ENCODE measurements around the gene RHOBTB1. TPM values are rescaled to one million over a fixed set of nuclear protein-coding genes. Genes with fewer than 3 reads are reported as not detected.

RHOBTB1 gene
- total and polyA plus RNA-seq, 3 donors from 2014 or later: 38.1 to 47.1 (median 44.7) TPM

- intact Hi-C loops (cut with DNase I; ENCODE audit: low total_unique reads): no loop called here
- TF ChIP-seq CTCF (IDR thresholded peaks at IDR 0.05): no peak
- TF ChIP-seq POLR2A (IDR thresholded peaks at IDR 0.05): no peak
- no peaks in the 10 kb centered on the region for H3K36me3 ChIP-seq (ENCODE audit: low read depth, missing control alignments)
Observed at GRCh38 chr10:60873758-60874157, 70.2 kb downstream of the RHOBTB1 start.

GRCh38 chr10:60872451-60872850 lies 71.5 kb downstream of the RHOBTB1 start:
- intact Hi-C loops (cut with DNase I; ENCODE audit: low total_unique reads): no loop called here
- Histone ChIP-seq H3K27me3 (no peaks in the 10 kb centered on the region), H3K4me1 (no peaks in the 10 kb centered on the region), H3K9me3 (no peaks in the 10 kb centered on the region), H3K27ac (no peak overlapping the region), H3K4me3 (no peak overlapping the region), H3K36me3 (ENCODE audit: low read depth, missing control alignments) (no peaks in the 10 kb centered on the region)
- DNase-seq: no peak
- TF ChIP-seq POLR2A (IDR thresholded peaks at IDR 0.05) (no peak), CTCF (IDR thresholded peaks at IDR 0.05) (no peak)
- 91 to 96% methylated on average over 11 of the region's 11 CpGs for WGBS, 2 donors

More at GRCh38 chr10:60873758-60874157, 70.2 kb downstream of the RHOBTB1 start:
- Histone ChIP-seq H3K4me3 (no peak overlapping the region), H3K27ac (no peak overlapping the region), H3K9me3 (no peaks in the 10 kb centered on the region), H3K4me1 (no peaks in the 10 kb centered on the region), H3K27me3 (no peaks in the 10 kb centered on the region)
- no peak for DNase-seq
- WGBS, 2 donors: 94 to 98% methylated on average over 4 of the region's 4 CpGs

- no peak for DNase-seq
Observed at GRCh38 chr10:60871215-60871614, 72.8 kb downstream of the RHOBTB1 start.

GRCh38 chr10:60870803-60871202 lies 73.2 kb downstream of the RHOBTB1 start:
- Histone ChIP-seq H3K27me3 (no peaks in the 10 kb centered on the region), H3K27ac (no peak overlapping the region), H3K9me3 (no peaks in the 10 kb centered on the region), H3K4me3 (no peak overlapping the region), H3K4me1 (no peaks in the 10 kb centered on the region), H3K36me3 (ENCODE audit: low read depth, missing control alignments) (no peaks in the 10 kb centered on the region)
- 89 to 95% methylated on average over 3 of the region's 3 CpGs for WGBS, 2 donors
- no peak for TF ChIP-seq POLR2A (IDR thresholded peaks at IDR 0.05)
- no peak for TF ChIP-seq CTCF (IDR thresholded peaks at IDR 0.05)
- intact Hi-C loops (cut with DNase I; ENCODE audit: low total_unique reads): no loop called here
- no peak for DNase-seq

More at GRCh38 chr10:60871215-60871614, 72.8 kb downstream of the RHOBTB1 start:
- Histone ChIP-seq H3K4me1 (no peaks in the 10 kb centered on the region), H3K27me3 (no peaks in the 10 kb centered on the region), H3K36me3 (ENCODE audit: low read depth, missing control alignments) (no peaks in the 10 kb centered on the region), H3K27ac (no peak overlapping the region), H3K4me3 (no peak overlapping the region), H3K9me3 (no peaks in the 10 kb centered on the region)
- intact Hi-C loops (cut with DNase I; ENCODE audit: low total_unique reads): no loop called here
- TF ChIP-seq CTCF (IDR thresholded peaks at IDR 0.05): no peak
- no peak for TF ChIP-seq POLR2A (IDR thresholded peaks at IDR 0.05)
- whole genome bisulfite sequencing, 2 donors: 84% methylated on average over 8 of the region's 8 CpGs

- intact Hi-C loops (cut with DNase I; ENCODE audit: low total_unique reads): no loop called here
- H3K4me1 ChIP-seq: no peaks in the 10 kb centered on the region
- no peak overlapping the region for H3K4me3 ChIP-seq
- H3K27me3 ChIP-seq: no peaks in the 10 kb centered on the region
- DNase-seq: no peak
- no peak for TF ChIP-seq CTCF (IDR thresholded peaks at IDR 0.05)
- TF ChIP-seq POLR2A (IDR thresholded peaks at IDR 0.05): no peak
- H3K27ac ChIP-seq: no peak overlapping the region
- 94 to 100% methylated on average over 2 of the region's 2 CpGs for WGBS, 2 donors
- H3K36me3 ChIP-seq (ENCODE audit: low read depth, missing control alignments): no peaks in the 10 kb centered on the region
- H3K9me3 ChIP-seq: no peaks in the 10 kb centered on the region
Observed at GRCh38 chr10:60870416-60870728, 73.6 kb downstream of the RHOBTB1 start.
